PFSK-1 (cell line): Measurements from ENCODE around the gene UNC119.

ENCODE experiments used
- POLR2AphosphoS5 ChIP-seq: IDR thresholded peaks from 2 replicates; pipeline ENCODE4 v1.6.1; 2012; ENCODE audit warnings: low read depth, mild to moderate bottlenecking, control low read depth, low read length, moderate library complexity
- SIN3A ChIP-seq: IDR thresholded peaks from 2 replicates; pipeline ENCODE4 v1.6.1; 2012; ENCODE audit warnings: mild to moderate bottlenecking, low read length, moderate library complexity, borderline replicate concordance; ENCODE audit not compliant: insufficient read depth

- TF ChIP-seq POLR2AphosphoS5 (no peak; the same call in 1 of the 2 replicates), SIN3A (no peak)
Observed at GRCh38 chr17:28598389-28598788, 46.0 kb upstream of the UNC119 start.
